Right lobe of liver (tissue), 4 donors: ENCODE data around the gene SYT2.
"Not testable (repeated sequence)": the region's sequence is repeated elsewhere in the genome, so short reads cannot be mapped to it uniquely, and the experiment has no call there.

Experiments
- POLR2A ChIP-seq: fragments of 450-650 bp; IDR thresholded peaks from one replicate; pipeline ENCODE4 v1.6.1; 2017; ENCODE audit warnings: antibody characterized with exemption, mild to moderate bottlenecking
- TF ChIP-seq, protein P1 (sequence below), 4 donors: fragments of 200-600 bp in 3 of 4; fragments of 450-650 bp in 1 of 4; IDR thresholded peaks; one replicate each; pipeline versions ENCODE4 v1.5.1 to v1.8.0; 2016 to 2022; ENCODE audit warnings: antibody characterized with exemption in 4 of 4, mild to moderate bottlenecking in 2 of 4
- donor health status: DM: no; HTN: no; CAD: no.
- donor health status: DM: no; HTN: no; CAD: no.
- donor health status: DM: no; HTN: yes; CAD: no.

DNA sequence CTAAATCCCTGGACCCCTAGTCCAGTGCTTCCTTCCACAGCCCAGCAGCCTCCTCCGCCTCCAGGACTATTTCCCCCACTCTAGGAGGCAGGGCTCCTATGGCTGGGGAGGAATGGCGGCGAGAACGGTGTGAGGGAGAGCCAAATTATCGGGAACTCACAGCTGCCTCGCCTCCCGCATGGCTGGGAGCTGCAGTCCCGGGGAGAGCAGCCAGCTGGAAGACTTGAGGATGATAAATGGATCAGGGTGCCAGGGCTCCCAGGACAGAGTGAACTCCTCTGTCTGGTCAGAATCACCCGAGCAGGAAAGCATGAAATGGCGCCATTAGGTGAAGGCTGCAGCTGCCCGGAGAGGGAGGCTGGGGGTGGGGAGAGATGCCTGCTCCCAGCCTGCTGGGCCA, 91.2 kb downstream of the SYT2 start:
- TF ChIP-seq, protein P1, sequence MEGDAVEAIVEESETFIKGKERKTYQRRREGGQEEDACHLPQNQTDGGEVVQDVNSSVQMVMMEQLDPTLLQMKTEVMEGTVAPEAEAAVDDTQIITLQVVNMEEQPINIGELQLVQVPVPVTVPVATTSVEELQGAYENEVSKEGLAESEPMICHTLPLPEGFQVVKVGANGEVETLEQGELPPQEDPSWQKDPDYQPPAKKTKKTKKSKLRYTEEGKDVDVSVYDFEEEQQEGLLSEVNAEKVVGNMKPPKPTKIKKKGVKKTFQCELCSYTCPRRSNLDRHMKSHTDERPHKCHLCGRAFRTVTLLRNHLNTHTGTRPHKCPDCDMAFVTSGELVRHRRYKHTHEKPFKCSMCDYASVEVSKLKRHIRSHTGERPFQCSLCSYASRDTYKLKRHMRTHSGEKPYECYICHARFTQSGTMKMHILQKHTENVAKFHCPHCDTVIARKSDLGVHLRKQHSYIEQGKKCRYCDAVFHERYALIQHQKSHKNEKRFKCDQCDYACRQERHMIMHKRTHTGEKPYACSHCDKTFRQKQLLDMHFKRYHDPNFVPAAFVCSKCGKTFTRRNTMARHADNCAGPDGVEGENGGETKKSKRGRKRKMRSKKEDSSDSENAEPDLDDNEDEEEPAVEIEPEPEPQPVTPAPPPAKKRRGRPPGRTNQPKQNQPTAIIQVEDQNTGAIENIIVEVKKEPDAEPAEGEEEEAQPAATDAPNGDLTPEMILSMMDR (IDR thresholded peaks at IDR 0.05) = not testable (repeated sequence)
- not testable (repeated sequence) for TF ChIP-seq POLR2A
